Fibroblast of the aortic adventitia (primary cell): ENCODE measurements around the gene ZNF101. TPM values are rescaled to one million over a fixed set of nuclear protein-coding genes. Genes with fewer than 3 reads are reported as not detected.
A peak's percentile ranks its signal among the peaks of the same experiment; 100 is the strongest.

Experiments
- DNase-seq: peaks from one replicate; pipeline ENCODE4 v3.0.0-alpha.2; 2010; ENCODE audit warnings: low read depth
- H3K4me3 ChIP-seq: 2 replicates; pipeline ENCODE4 v1.5.1; 2011; ENCODE audit warnings: low read depth, mild to moderate bottlenecking, control low read depth, low read length, moderate library complexity
- total RNA-seq: library from RNA; depleted of rRNA; stranded (reverse); fragments of >200 nt; gene quantifications from 2 replicates; pipeline ENCODE4 v1.2.3, GENCODE V29; 2012; ENCODE audit warnings: low replicate concordance
- TF ChIP-seq, protein P1 (sequence below): IDR thresholded peaks from 2 replicates; pipeline ENCODE4 v1.5.1; 2011; ENCODE audit warnings: mild to moderate bottlenecking, low read length, control low read depth, inconsistent platforms; ENCODE audit not compliant: insufficient read depth

The ZNF101 gene
- total RNA-seq, 1 donor: 6.8 TPM

DNA sequence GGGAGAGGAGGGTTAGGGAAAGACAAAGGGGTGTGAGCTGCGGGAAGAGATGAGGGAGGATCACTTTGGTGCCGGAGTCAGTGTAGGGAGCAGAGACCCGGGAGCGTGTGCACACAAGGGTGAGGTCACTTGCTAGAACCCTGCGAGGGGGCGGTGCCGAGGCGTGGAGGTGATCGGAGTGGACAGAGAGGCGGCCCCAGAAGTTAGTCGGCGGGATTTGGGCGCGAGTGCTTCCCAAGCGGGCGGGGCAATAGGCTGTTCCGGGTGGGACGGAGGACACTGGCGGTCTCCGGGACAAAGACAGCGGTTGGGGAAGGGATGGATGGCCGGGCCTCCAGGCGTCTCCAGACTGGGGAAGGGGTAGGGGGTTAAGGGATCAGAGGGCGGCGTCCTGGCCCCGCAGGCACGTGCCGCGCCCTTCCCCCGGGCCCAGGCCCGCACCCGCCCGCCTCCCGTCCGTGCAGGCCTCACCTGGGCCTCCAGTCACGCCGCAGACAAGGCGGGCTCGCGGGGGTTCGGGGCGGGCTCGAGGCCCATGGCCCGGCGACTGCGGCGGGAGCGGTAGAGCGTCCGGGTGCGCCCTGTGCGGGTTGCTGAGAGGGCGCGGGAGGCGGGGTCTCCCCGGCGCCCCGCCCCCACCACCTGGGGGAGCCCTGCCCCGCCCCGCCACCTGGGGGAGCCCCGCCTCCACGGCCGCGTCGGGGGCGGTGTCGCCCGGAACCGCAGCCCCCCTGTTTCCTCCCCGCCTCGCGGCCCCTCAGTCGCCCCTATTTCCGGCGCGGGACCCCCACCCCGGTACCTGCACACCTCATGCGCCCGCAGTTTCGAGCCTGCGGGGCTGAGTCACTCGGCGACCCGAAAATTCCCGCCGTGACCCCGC lies 40.8 kb upstream of the ZNF101 start, which contains the start of gene LPAR2:
LPAR2 (minus strand) TSS at position 600 of the 880 bp plus-strand sequence. CDS start 945 bp downstream, outside the sequence.
- DNase-seq: no peak
- H3K4me3 ChIP-seq: peak within 1 kb of the TSS; percentile 5
- TF ChIP-seq, protein P1, sequence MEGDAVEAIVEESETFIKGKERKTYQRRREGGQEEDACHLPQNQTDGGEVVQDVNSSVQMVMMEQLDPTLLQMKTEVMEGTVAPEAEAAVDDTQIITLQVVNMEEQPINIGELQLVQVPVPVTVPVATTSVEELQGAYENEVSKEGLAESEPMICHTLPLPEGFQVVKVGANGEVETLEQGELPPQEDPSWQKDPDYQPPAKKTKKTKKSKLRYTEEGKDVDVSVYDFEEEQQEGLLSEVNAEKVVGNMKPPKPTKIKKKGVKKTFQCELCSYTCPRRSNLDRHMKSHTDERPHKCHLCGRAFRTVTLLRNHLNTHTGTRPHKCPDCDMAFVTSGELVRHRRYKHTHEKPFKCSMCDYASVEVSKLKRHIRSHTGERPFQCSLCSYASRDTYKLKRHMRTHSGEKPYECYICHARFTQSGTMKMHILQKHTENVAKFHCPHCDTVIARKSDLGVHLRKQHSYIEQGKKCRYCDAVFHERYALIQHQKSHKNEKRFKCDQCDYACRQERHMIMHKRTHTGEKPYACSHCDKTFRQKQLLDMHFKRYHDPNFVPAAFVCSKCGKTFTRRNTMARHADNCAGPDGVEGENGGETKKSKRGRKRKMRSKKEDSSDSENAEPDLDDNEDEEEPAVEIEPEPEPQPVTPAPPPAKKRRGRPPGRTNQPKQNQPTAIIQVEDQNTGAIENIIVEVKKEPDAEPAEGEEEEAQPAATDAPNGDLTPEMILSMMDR: no peak

DNA sequence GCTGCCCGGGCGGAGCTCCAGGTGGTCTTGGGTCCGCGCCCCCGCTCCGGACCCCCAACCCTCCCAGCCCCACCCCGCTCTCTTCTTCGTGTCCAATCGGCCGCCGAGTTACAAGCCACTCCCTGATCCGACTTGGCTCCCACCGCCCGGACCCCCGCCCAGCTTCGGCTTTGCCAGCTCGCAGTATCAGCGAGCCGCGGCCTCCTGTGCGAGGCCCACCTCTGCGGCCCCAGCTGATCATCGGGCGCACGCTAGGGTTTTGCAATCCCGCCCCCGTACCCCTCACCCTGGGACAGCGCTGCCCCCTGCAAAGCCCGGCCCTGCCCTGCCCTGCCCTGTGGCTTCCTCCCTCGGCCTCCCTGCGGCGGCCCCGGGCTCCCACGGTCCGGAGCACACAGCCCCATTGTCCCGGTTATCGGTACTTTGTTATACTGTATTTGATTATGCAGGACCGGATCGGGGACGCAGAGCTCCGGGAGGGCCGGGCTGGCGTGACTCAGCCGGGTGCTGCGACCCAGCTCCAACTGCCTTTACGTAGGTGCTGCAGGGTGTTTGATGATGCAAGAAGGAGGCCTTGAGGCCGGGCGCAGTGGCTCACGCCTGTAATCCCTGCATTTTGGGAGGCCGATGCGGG lies 40.0 kb upstream of the ZNF101 start:
- no peak for DNase-seq
- peak overlapping the region; percentile 5 for H3K4me3 ChIP-seq
- TF ChIP-seq, protein P1: no peak

DNA sequence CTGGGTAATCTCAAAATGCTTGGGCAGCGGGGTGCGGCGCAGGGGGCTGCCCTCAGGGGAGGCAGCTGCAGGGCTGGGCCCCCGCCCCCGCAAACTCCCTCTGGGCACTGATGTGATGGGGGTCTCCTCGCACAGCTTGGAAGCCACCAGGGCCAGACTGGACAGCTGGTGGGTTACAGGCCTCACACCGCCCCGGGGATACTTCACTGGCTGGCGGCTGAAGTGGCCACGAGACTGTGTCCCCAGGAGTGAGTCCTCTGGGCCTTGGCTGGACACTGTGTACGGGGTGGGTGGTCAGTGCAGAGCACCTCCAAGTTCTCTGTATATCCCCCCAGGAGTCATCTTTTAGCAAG lies 38.6 kb upstream of the ZNF101 start:
- no peak for DNase-seq
- TF ChIP-seq, protein P1: no peak
- no peak overlapping the region for H3K4me3 ChIP-seq

DNA sequence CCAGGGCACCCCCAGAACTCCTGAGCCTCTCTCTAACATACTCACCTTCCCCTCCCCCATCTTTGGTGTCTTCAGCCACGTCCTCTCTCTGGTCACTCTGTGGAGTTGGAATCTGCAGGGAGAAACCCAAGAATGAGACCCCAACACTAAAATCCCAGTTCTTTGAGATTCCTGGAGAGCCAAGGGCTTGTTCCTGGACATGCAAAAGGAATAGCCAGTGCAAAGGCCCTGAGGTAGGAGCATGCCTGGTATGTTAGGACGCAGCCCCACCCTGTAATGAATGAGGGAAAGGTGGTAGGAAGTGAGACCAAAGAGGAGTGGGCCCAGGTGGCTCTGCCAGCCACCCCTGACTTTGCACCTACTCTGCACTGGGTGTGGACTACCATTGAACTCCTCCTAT lies 38.2 kb upstream of the ZNF101 start:
- no peak for DNase-seq
- TF ChIP-seq, protein P1: no peak
- H3K4me3 ChIP-seq: no peak overlapping the region

DNA sequence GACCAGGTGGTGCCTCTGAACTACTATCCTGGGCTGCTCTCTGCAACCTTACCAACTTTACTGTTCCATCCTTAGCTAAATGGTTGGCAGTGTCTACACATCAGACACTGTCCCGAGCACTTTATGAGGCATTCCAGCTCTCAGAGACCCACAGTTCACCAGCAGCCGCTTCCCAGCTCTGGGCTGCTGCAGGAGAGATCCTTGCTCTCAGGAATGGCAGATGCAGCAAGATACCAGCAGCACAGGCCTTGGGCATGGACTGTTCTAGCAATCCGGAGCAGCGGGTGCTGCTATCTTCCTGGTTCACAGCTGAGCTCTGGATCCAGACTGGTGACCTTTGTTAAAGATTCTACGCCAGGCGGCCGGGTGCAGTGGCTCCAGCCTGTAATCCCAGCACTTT lies 37.3 kb upstream of the ZNF101 start:
- no peak overlapping the region for H3K4me3 ChIP-seq
- no peak for DNase-seq
- TF ChIP-seq, protein P1: no peak

DNA sequence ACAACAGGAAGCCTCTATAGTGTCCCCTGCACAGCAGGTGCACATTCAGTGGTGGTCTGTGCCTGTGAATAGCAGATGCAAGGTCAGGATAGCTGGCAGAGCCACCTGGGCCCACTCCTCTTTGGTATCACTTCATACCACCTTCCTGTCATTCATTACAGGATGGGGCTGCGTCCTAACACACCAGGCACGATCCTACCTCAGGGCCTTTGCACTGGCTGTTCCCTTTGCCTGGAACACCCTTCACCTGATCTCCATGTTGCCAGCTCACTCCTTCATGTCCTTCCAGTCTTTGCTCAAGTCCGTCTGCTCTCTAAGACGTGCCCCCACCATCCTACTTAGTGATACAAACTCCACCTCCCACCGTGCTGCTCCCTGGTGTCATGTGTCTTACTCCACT lies 36.0 kb upstream of the ZNF101 start:
- TF ChIP-seq, protein P1: no peak
- no peak overlapping the region for H3K4me3 ChIP-seq
- DNase-seq: no peak
